HL-60/S4 (cell line): ENCODE data around the gene OR51V1.

Source experiments
- in situ Hi-C: fragments of 300-500 bp; cut with MboI; formaldehyde crosslinking; loops from 2 replicates; pipeline ENCODE4 v1.14.3; 2022; ENCODE audit warnings: low sequenced_read_pairs

OR51V1 gene

GRCh38 chr11:5231111-5231510 is 30.6 kb upstream of the OR51V1 start:
- in situ Hi-C loops, result no loop called here

GRCh38 chr11:5230266-5230665 is 29.8 kb upstream of the OR51V1 start:
- in situ Hi-C loops, result no loop called here

GRCh38 chr11:5229796-5230195 is 29.3 kb upstream of the OR51V1 start:
- in situ Hi-C loops, result no loop called here

GRCh38 chr11:5229356-5229755 is 28.9 kb upstream of the OR51V1 start:
- in situ Hi-C loops, result no loop called here

- in situ Hi-C loops, result no loop called here
Measured at GRCh38 chr11:5228124-5228523, 27.6 kb upstream of the OR51V1 start.

GRCh38 chr11:5227681-5228080 is 27.2 kb upstream of the OR51V1 start:
- in situ Hi-C loops, result no loop called here

- in situ Hi-C loops, result no loop called here
Measured at GRCh38 chr11:5226732-5227310, 26.3 kb upstream of the OR51V1 start, which contains the start of gene HBB. Gene HBB, minus strand, starts transcription at chr11:5227071. Its CDS starts 50 bp downstream, at chr11:5227021.

GRCh38 chr11:5225480-5225871 is 25.0 kb upstream of the OR51V1 start:
- in situ Hi-C loops, result no loop called here

- in situ Hi-C loops, result no loop called here
Measured at GRCh38 chr11:5224538-5225479, 24.3 kb upstream of the OR51V1 start.

GRCh38 chr11:5223686-5224085 is 23.2 kb upstream of the OR51V1 start:
- in situ Hi-C loops, result no loop called here

- in situ Hi-C loops, result no loop called here
Measured at GRCh38 chr11:5223146-5223545, 22.7 kb upstream of the OR51V1 start.

- in situ Hi-C loops, result no loop called here
Measured at GRCh38 chr11:5210376-5210885, 9.9 kb upstream of the OR51V1 start.

- in situ Hi-C loops, result no loop called here
Measured at GRCh38 chr11:5204787-5205186, 4.3 kb upstream of the OR51V1 start.

- in situ Hi-C loops, result no loop called here
Measured at GRCh38 chr11:5203366-5203765, 2.9 kb upstream of the OR51V1 start.

GRCh38 chr11:5198285-5198684 is 2.2 kb downstream of the OR51V1 start:
- in situ Hi-C loops, result no loop called here

- in situ Hi-C loops, result no loop called here
Measured at GRCh38 chr11:5197536-5197935, 2.9 kb downstream of the OR51V1 start.

GRCh38 chr11:5196731-5197130 is 3.8 kb downstream of the OR51V1 start:
- in situ Hi-C loops, result no loop called here

GRCh38 chr11:5196067-5196466 is 4.4 kb downstream of the OR51V1 start:
- in situ Hi-C loops, result no loop called here

GRCh38 chr11:5192738-5193137 is 7.7 kb downstream of the OR51V1 start:
- in situ Hi-C loops, result no loop called here

GRCh38 chr11:5188201-5188600 is 12.3 kb downstream of the OR51V1 start:
- in situ Hi-C loops, result no loop called here

- in situ Hi-C loops, result no loop called here
Measured at GRCh38 chr11:5178046-5178837, 22.2 kb downstream of the OR51V1 start.
